Body of pancreas (tissue), 4 donors: ENCODE results near the gene SCN3B. TPM values are rescaled to one million over a fixed set of nuclear protein-coding genes. Genes with fewer than 3 reads are reported as not detected.

ENCODE experiments used
- ATAC-seq: fragments of 150-250 bp; one replicate; pipeline ENCODE4 v1.9.1; 2016
- DNase-seq, 4 donors: peaks; one replicate each; pipeline ENCODE4 v3.0.0-alpha.2; 2019
- H3K27ac ChIP-seq, 4 donors: fragments of 200-600 bp; sonication (generic); 1 replicate in 3 of 4; 2 replicates in 1 of 4; pipeline versions ENCODE4 v1.5.1 to v1.6.1; 2016 to 2019; ENCODE audit warnings: mild to moderate bottlenecking in 1 of 4, mixed read lengths in 1 of 4, moderate library complexity in 1 of 4
- H3K27me3 ChIP-seq, 2 donors: fragments of 200-600 bp; sonication (generic); one replicate each; pipeline ENCODE4 v1.6.0; 2016; ENCODE audit warnings: mild to moderate bottlenecking in 1 of 2
- H3K36me3 ChIP-seq, 2 donors: fragments of 200-600 bp; sonication (generic); replicated peaks in 1 of 2; 2 replicates each; pipeline ENCODE4 v1.5.1; 2016; ENCODE audit warnings: low read depth in 2 of 2; ENCODE audit not compliant: insufficient read depth in 1 of 2
- H3K4me1 ChIP-seq: fragments of 200-600 bp; sonication (generic); one replicate; pipeline ENCODE4 v1.6.0; 2016
- H3K4me3 ChIP-seq, 2 donors: fragments of 200-600 bp; sonication (generic); 1 replicate in 1 of 2; 2 replicates in 1 of 2; pipeline ENCODE4 v1.5.1; 2016 to 2019
- H3K9me3 ChIP-seq, 3 donors: fragments of 200-600 bp; sonication (generic); 1 replicate in 2 of 3; 2 replicates in 1 of 3; pipeline ENCODE4 v1.5.1; 2016
- CTCF ChIP-seq, 7 experiments: fragments of 450-650 bp in 4 of 7; fragments of 200-600 bp in 3 of 7; sonication (generic) in 3 of 7; IDR thresholded peaks; one replicate each; pipeline ENCODE4 v1.5.1; 2016 to 2019; ENCODE audit warnings: antibody characterized with exemption in 7 of 7
- POLR2A ChIP-seq, 3 donors: fragments of 450-650 bp; IDR thresholded peaks; one replicate each; pipeline ENCODE4 v1.6.1; 2016; ENCODE audit warnings: antibody characterized with exemption in 3 of 3, mild to moderate bottlenecking in 2 of 3
- WGBS, 2 donors: methylation state at CpG; one replicate each; pipeline ENCODE4 v1.1.5; 2017; 5-methylcytosine and 5-hydroxymethylcytosine counted together
- intact Hi-C: fragments of 100-400 bp; cut with DNase I; formaldehyde crosslinking; loops from one replicate; pipeline ENCODE4 v1.15.1; 2023
- total RNA-seq, 2 donors: library from RNA; depleted of rRNA; stranded (reverse); fragments of >200 nt; gene quantifications; one replicate each; pipeline ENCODE4 v1.1.0, GENCODE V29; 2016

Gene SCN3B
- total RNA-seq, result 1 to 10 TPM in 1 of 2 donors, under 1 TPM in 1; 0.78 to 1.6 TPM

- TF ChIP-seq POLR2A (IDR thresholded peaks at IDR 0.05) (peak in 2 of 3 donors; percentile 38 to 52), CTCF (IDR thresholded peaks at IDR 0.05) (no peak)
- Histone ChIP-seq H3K4me1 (peaks cover 12% of the 10 kb centered on the region), H3K27me3 (no peaks in the 10 kb centered on the region), H3K36me3 (no peaks in the 10 kb centered on the region), H3K27ac (peak within 1 kb of the TSS in 3 of 4 donors; percentile 54 to 80 (median 77)), H3K4me3 (peak within 1 kb of the TSS; percentile 18 to 70), H3K9me3 (no peaks in the 10 kb centered on the region)
- DNase-seq (peak; percentile 70 to 83 (median 80)), ATAC-seq (peak; percentile 95)
- intact Hi-C loops, result no loop called here
- 0% methylated on average over 20 to 42 of the region's 44 CpGs for WGBS, 2 donors
Observed at GRCh38 chr11:123654566-123655081, at the start of gene SCN3B. TSS of gene SCN3B (minus strand) at chr11:123654624. CDS start at chr11:123653801, 823 bp downstream.

- WGBS, 2 donors, result 64 to 65% methylated on average over 2 of the region's 2 CpGs
- no peaks in the 10 kb centered on the region for H3K9me3 ChIP-seq
- intact Hi-C loops, result loop anchor here (10.0 kb wide), 1 partner anchor 118 kb away; no protein-coding TSS in a partner anchor
- no peak for ATAC-seq
- TF ChIP-seq POLR2A (IDR thresholded peaks at IDR 0.05), result no peak
- TF ChIP-seq CTCF (IDR thresholded peaks at IDR 0.05), result no peak
- H3K4me1 ChIP-seq, result no peaks in the 10 kb centered on the region
- no peak overlapping the region for H3K4me3 ChIP-seq
- no peak for DNase-seq
- no peaks in the 10 kb centered on the region for H3K36me3 ChIP-seq
- no peaks in the 10 kb centered on the region for H3K27me3 ChIP-seq
- no peak overlapping the region for H3K27ac ChIP-seq
Observed at GRCh38 chr11:123702696-123703095, 48.3 kb upstream of the SCN3B start.

GRCh38 chr11:123702139-123702538, 47.7 kb upstream of the SCN3B start:
- no peaks in the 10 kb centered on the region for H3K27me3 ChIP-seq
- intact Hi-C loops, result loop anchor here (10.0 kb wide), 1 partner anchor 117 kb away; no protein-coding TSS in a partner anchor
- TF ChIP-seq POLR2A (IDR thresholded peaks at IDR 0.05) (no peak), CTCF (IDR thresholded peaks at IDR 0.05) (no peak)
- no peak for ATAC-seq
- 61 to 69% methylated on average over 9 of the region's 9 CpGs for WGBS, 2 donors
- no peak overlapping the region for H3K4me3 ChIP-seq
- no peaks in the 10 kb centered on the region for H3K4me1 ChIP-seq
- H3K9me3 ChIP-seq, result no peaks in the 10 kb centered on the region
- DNase-seq, result no peak
- H3K36me3 ChIP-seq, result no peaks in the 10 kb centered on the region
- no peak overlapping the region for H3K27ac ChIP-seq

- Histone ChIP-seq H3K36me3 (no peaks in the 10 kb centered on the region), H3K4me1 (no peaks in the 10 kb centered on the region), H3K27me3 (no peaks in the 10 kb centered on the region), H3K4me3 (no peak overlapping the region), H3K27ac (no peak overlapping the region), H3K9me3 (no peaks in the 10 kb centered on the region)
- ATAC-seq (no peak), DNase-seq (no peak)
- 76 to 84% methylated on average over 3 of the region's 3 CpGs for WGBS, 2 donors
- intact Hi-C loops, result loop anchor here (10.0 kb wide), 1 partner anchor 116 kb away; no protein-coding TSS in a partner anchor
- TF ChIP-seq POLR2A (IDR thresholded peaks at IDR 0.05), result no peak
- no peak for TF ChIP-seq CTCF (IDR thresholded peaks at IDR 0.05)
Observed at GRCh38 chr11:123700772-123701171, 46.3 kb upstream of the SCN3B start.

GRCh38 chr11:123698546-123699127, 44.2 kb upstream of the SCN3B start:
- no peak for TF ChIP-seq POLR2A (IDR thresholded peaks at IDR 0.05)
- no peak for TF ChIP-seq CTCF (IDR thresholded peaks at IDR 0.05)
- ATAC-seq, result no peak

More at GRCh38 chr11:123698546-123699127, 44.2 kb upstream of the SCN3B start:
- no peaks in the 10 kb centered on the region for H3K9me3 ChIP-seq
- WGBS, 2 donors, result 13 to 28% methylated on average over 2 of the region's 2 CpGs
- H3K27me3 ChIP-seq, result no peaks in the 10 kb centered on the region
- H3K4me3 ChIP-seq, result no peak overlapping the region
- DNase-seq, result no peak
- H3K36me3 ChIP-seq, result no peaks in the 10 kb centered on the region
- no peak overlapping the region for H3K27ac ChIP-seq
- intact Hi-C loops, result no loop called here
- no peaks in the 10 kb centered on the region for H3K4me1 ChIP-seq
